Vagina (tissue), 2 donors: ENCODE measurements around the gene NRXN2.

ENCODE experiments used
- POLR2A ChIP-seq, 2 donors: fragments of 450-650 bp; IDR thresholded peaks; one replicate each; pipeline ENCODE4 v1.6.1; 2017; ENCODE audit warnings: antibody characterized with exemption in 2 of 2, mild to moderate bottlenecking in 2 of 2, moderate library complexity in 2 of 2
- POLR2AphosphoS5 ChIP-seq, 2 donors: sonication (generic); formaldehyde crosslinking; IDR thresholded peaks; one replicate each; pipeline ENCODE4 v1.9.0; 2017; ENCODE audit warnings: antibody characterized with exemption in 2 of 2, mild to moderate bottlenecking in 2 of 2, low read depth in 1 of 2; ENCODE audit not compliant: insufficient read depth in 1 of 2
- TF ChIP-seq, protein P1 (sequence below), 3 experiments: fragments of 450-650 bp in 2 of 3; fragments of 200-600 bp in 1 of 3; sonication (generic) in 1 of 3; IDR thresholded peaks; one replicate each; pipeline ENCODE4 v1.5.1; 2017 to 2019; ENCODE audit warnings: antibody characterized with exemption in 3 of 3, mild to moderate bottlenecking in 2 of 3, moderate library complexity in 2 of 3

DNA sequence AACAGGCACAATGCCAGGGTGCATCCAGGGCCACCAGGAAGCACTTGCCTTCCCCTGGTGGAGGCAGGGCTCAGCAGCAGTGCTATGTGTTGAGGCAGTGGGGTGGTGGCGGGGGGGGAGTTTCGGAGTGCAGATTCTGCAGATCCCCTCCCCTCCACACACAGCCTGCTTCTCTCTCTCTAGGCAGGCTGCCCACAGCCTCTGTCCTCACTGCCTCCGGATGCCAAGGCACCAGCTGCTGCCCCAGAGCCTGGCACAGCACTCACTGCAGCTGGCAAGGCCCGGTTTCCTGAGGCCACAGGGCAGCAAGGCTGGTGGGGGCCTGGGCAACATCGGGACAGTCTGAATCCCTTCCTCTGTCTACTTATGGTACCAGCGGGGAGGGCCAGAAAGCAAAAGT lies 35.8 kb downstream of the NRXN2 start:
- TF ChIP-seq, protein P1, sequence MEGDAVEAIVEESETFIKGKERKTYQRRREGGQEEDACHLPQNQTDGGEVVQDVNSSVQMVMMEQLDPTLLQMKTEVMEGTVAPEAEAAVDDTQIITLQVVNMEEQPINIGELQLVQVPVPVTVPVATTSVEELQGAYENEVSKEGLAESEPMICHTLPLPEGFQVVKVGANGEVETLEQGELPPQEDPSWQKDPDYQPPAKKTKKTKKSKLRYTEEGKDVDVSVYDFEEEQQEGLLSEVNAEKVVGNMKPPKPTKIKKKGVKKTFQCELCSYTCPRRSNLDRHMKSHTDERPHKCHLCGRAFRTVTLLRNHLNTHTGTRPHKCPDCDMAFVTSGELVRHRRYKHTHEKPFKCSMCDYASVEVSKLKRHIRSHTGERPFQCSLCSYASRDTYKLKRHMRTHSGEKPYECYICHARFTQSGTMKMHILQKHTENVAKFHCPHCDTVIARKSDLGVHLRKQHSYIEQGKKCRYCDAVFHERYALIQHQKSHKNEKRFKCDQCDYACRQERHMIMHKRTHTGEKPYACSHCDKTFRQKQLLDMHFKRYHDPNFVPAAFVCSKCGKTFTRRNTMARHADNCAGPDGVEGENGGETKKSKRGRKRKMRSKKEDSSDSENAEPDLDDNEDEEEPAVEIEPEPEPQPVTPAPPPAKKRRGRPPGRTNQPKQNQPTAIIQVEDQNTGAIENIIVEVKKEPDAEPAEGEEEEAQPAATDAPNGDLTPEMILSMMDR (IDR thresholded peaks at IDR 0.05), result no peak
- TF ChIP-seq POLR2AphosphoS5 (IDR thresholded peaks at IDR 0.05; ENCODE audit: insufficient read depth in 1 of 2, low read depth in 1 of 2) (no peak), POLR2A (IDR thresholded peaks at IDR 0.05) (no peak)
